Lower leg skin (tissue), 4 donors: ENCODE data around the gene TMEM168. TPM values are rescaled to one million over a fixed set of nuclear protein-coding genes. Genes with fewer than 3 reads are reported as not detected.
"Not testable (repeated sequence)": the region's sequence is repeated elsewhere in the genome, so short reads cannot be mapped to it uniquely, and the experiment has no call there.

Experiments used
- DNase-seq, 2 donors: peaks; one replicate each; pipeline ENCODE4 v3.0.0-alpha.2; 2019; ENCODE audit warnings: low spot score in 2 of 2
- H3K4me3 ChIP-seq: fragments of 200-600 bp; sonication (generic); 2 replicates; pipeline ENCODE4 v1.5.1; 2017; ENCODE audit warnings: mild to moderate bottlenecking, low read depth; ENCODE audit not compliant: poor library complexity, severe bottlenecking
- CTCF ChIP-seq, 3 donors: fragments of 450-650 bp; IDR thresholded peaks; one replicate each; pipeline ENCODE4 v1.5.1; 2016; ENCODE audit warnings: antibody characterized with exemption in 3 of 3, mild to moderate bottlenecking in 3 of 3, moderate library complexity in 2 of 3
- POLR2A ChIP-seq, 2 donors: fragments of 450-650 bp; IDR thresholded peaks; one replicate each; pipeline ENCODE4 v1.6.1; 2016 to 2017; ENCODE audit warnings: antibody characterized with exemption in 2 of 2, mild to moderate bottlenecking in 1 of 2, moderate library complexity in 1 of 2
- WGBS, 2 donors: methylation state at CpG; one replicate each; pipeline ENCODE4 v1.1.5; 2018; 5-methylcytosine and 5-hydroxymethylcytosine counted together
- intact Hi-C: fragments of 100-400 bp; cut with DNase I; formaldehyde crosslinking; loops from one replicate; pipeline ENCODE4 v1.15.0; 2023; ENCODE audit warnings: low total_unique reads
- total RNA-seq, 4 donors: library from RNA; depleted of rRNA; stranded (reverse); fragments of >200 nt; gene quantifications; one replicate each; pipeline ENCODE4 v1.1.0, GENCODE V29; 2016

Gene TMEM168
- total RNA-seq, 4 donors from 2014 or later = 19.0 to 27.1 (median 24.9) TPM

- no peak overlapping the region for H3K4me3 ChIP-seq
- TF ChIP-seq CTCF (IDR thresholded peaks at IDR 0.05) (no peak), POLR2A (IDR thresholded peaks at IDR 0.05) (no peak)
- DNase-seq = no peak
- intact Hi-C loops = no loop called here
- WGBS, 2 donors = 73% methylated on average over 2 of the region's 2 CpGs
These were observed 8.3 kb upstream of the TMEM168 start for GRCh38 chr7:112798274-112799159.

GRCh38 chr7:112796552-112796951 is 6.4 kb upstream of the TMEM168 start:
- intact Hi-C loops, DNase-seq, H3K4me3 ChIP-seq: not testable (repeated sequence)

GRCh38 chr7:112792441-112792840 is 2.2 kb upstream of the TMEM168 start:
- intact Hi-C loops = no loop called here
- TF ChIP-seq POLR2A (IDR thresholded peaks at IDR 0.05) = no peak
- TF ChIP-seq CTCF (IDR thresholded peaks at IDR 0.05) = no peak
- 56 to 69% methylated on average over 3 of the region's 3 CpGs for WGBS, 2 donors

GRCh38 chr7:112791465-112792168 is 1.4 kb upstream of the TMEM168 start:
- no peak overlapping the region for H3K4me3 ChIP-seq
- WGBS, 2 donors = 78 to 79% methylated on average over 15 of the region's 15 CpGs
- intact Hi-C loops = no loop called here
- TF ChIP-seq POLR2A (IDR thresholded peaks at IDR 0.05) (no peak), CTCF (IDR thresholded peaks at IDR 0.05) (no peak)
- DNase-seq = no peak

More at GRCh38 chr7:112792441-112792840, 2.2 kb upstream of the TMEM168 start:
- H3K4me3 ChIP-seq = no peak overlapping the region
- DNase-seq = no peak

- TF ChIP-seq POLR2A (IDR thresholded peaks at IDR 0.05) = no peak
- TF ChIP-seq CTCF (IDR thresholded peaks at IDR 0.05) = no peak
- no peak for DNase-seq
- 10 to 20% methylated on average over 10 to 11 of the region's 12 CpGs for WGBS, 2 donors
- intact Hi-C loops = no loop called here
- H3K4me3 ChIP-seq = peak overlapping the region; percentile 84
These were observed 402 bp upstream of the TMEM168 start for GRCh38 chr7:112790586-112791003.

- 0 to 2% methylated on average over 2 of the region's 2 CpGs for WGBS, 2 donors
- intact Hi-C loops = no loop called here
These were observed 758 bp downstream of the TMEM168 start for GRCh38 chr7:112789453-112789816.

More at GRCh38 chr7:112789453-112789816, 758 bp downstream of the TMEM168 start:
- H3K4me3 ChIP-seq = peak overlapping the region; percentile 84
- TF ChIP-seq POLR2A (IDR thresholded peaks at IDR 0.05) (no peak), CTCF (IDR thresholded peaks at IDR 0.05) (no peak)
- no peak for DNase-seq
